ENCODE data around the gene TLCD5. TPM values are rescaled to one million over a fixed set of nuclear protein-coding genes. Genes with fewer than 3 reads are reported as not detected.

The TLCD5 gene
- total and polyA plus RNA-seq, 2 experiments from 2014 or later = 8.7 to 9.0 TPM

DNA sequence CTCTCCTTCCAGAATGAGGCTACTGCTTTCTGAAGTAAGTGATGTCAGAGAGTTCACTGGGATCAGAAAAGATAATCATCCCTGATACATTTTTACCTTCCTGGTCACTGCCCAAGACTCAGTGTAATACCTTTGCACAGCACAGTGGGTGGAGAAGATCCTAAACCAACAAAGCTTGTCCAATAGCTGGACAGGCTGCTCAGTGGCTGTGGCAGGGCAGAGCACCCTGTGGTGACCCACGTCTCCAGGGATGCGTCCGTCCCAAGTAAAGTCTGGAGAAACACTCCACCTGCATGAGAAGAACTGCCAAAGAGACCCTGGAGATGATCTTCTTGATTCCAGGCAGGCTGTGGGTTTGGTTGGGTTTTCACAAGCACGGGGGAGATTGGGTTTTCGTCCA is 31.0 kb upstream of the TLCD5 start:
- no peak overlapping the region for H2AFZ ChIP-seq
- no peaks in the 10 kb centered on the region for H3K9me3 ChIP-seq (ENCODE audit: low read depth)
- H3K79me2 ChIP-seq = no peaks in the 10 kb centered on the region
- H3K9me2 ChIP-seq (replicated peaks; ENCODE audit: insufficient read depth) = no peaks in the 10 kb centered on the region
- no peak for TF ChIP-seq EZH2 (IDR thresholded peaks at IDR 0.05; ENCODE audit: borderline replicate concordance)
- TF ChIP-seq EZH2phosphoT487 (IDR thresholded peaks at IDR 0.05; ENCODE audit: low read depth, severe bottlenecking, unreplicated experiment) = no peak
- TF ChIP-seq, protein P1, sequence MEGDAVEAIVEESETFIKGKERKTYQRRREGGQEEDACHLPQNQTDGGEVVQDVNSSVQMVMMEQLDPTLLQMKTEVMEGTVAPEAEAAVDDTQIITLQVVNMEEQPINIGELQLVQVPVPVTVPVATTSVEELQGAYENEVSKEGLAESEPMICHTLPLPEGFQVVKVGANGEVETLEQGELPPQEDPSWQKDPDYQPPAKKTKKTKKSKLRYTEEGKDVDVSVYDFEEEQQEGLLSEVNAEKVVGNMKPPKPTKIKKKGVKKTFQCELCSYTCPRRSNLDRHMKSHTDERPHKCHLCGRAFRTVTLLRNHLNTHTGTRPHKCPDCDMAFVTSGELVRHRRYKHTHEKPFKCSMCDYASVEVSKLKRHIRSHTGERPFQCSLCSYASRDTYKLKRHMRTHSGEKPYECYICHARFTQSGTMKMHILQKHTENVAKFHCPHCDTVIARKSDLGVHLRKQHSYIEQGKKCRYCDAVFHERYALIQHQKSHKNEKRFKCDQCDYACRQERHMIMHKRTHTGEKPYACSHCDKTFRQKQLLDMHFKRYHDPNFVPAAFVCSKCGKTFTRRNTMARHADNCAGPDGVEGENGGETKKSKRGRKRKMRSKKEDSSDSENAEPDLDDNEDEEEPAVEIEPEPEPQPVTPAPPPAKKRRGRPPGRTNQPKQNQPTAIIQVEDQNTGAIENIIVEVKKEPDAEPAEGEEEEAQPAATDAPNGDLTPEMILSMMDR (IDR thresholded peaks at IDR 0.05; ENCODE audit: poor library complexity) = no peak
- H3K4me3 ChIP-seq = no peak overlapping the region
- no peaks in the 10 kb centered on the region for H4K20me1 ChIP-seq (ENCODE audit: insufficient read depth, poor library complexity, severe bottlenecking)
- H3K4me2 ChIP-seq = no peak overlapping the region
- peaks cover 5% of the 10 kb centered on the region for H3K27me3 ChIP-seq
- H3K36me3 ChIP-seq (replicated peaks; ENCODE audit: insufficient read depth, low read depth) = no peaks in the 10 kb centered on the region
- no peak for DNase-seq (ENCODE audit: low spot score)
- WGBS (ENCODE audit: low lambda C conversion rate, missing lambda C conversion rate) = 88% methylated on average over 5 of the region's 5 CpGs
- no peak overlapping the region for H3K27ac ChIP-seq
- peaks cover 5% of the 10 kb centered on the region for H3K4me1 ChIP-seq (ENCODE audit: insufficient read depth)

DNA sequence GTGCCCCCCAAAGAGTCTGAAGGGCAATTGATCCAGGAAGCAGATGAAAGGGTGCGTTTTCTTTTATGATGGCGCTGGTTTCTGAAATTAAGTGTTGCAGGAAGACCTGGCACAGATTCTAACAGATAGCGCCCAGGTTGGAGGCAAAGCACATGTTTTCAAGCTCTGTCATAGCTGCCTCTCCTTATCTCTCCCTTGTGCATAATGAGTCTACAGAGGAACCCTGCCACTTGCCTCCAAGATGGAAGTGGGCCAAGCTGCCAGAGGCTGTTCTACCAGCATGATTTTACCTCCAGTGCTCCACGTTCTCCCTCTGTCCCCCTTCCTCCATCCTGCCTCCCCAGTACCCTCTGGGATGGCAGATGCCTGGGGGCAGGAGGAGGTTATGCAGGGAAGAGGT is 30.0 kb upstream of the TLCD5 start:
- no peak overlapping the region for H3K27ac ChIP-seq
- H3K4me2 ChIP-seq = no peak overlapping the region
- DNase-seq (ENCODE audit: low spot score) = no peak
- no peaks in the 10 kb centered on the region for H3K9me3 ChIP-seq (ENCODE audit: low read depth)
- TF ChIP-seq, protein P1 (IDR thresholded peaks at IDR 0.05; ENCODE audit: poor library complexity) = no peak
- TF ChIP-seq EZH2phosphoT487 (IDR thresholded peaks at IDR 0.05; ENCODE audit: low read depth, severe bottlenecking, unreplicated experiment) (no peak), EZH2 (IDR thresholded peaks at IDR 0.05; ENCODE audit: borderline replicate concordance) (no peak)
- H3K4me3 ChIP-seq = no peak overlapping the region
- H3K79me2 ChIP-seq = no peaks in the 10 kb centered on the region
- no peak overlapping the region for H2AFZ ChIP-seq
- peaks cover 4% of the 10 kb centered on the region for H3K27me3 ChIP-seq
- WGBS (ENCODE audit: low lambda C conversion rate, missing lambda C conversion rate) = 71% methylated on average over 4 of the region's 4 CpGs
- H3K36me3 ChIP-seq (replicated peaks; ENCODE audit: insufficient read depth, low read depth) = no peaks in the 10 kb centered on the region
- H3K4me1 ChIP-seq (ENCODE audit: insufficient read depth) = peaks cover 8% of the 10 kb centered on the region
- H4K20me1 ChIP-seq (ENCODE audit: insufficient read depth, poor library complexity, severe bottlenecking) = no peaks in the 10 kb centered on the region
- H3K9me2 ChIP-seq (replicated peaks; ENCODE audit: insufficient read depth) = no peaks in the 10 kb centered on the region

DNA sequence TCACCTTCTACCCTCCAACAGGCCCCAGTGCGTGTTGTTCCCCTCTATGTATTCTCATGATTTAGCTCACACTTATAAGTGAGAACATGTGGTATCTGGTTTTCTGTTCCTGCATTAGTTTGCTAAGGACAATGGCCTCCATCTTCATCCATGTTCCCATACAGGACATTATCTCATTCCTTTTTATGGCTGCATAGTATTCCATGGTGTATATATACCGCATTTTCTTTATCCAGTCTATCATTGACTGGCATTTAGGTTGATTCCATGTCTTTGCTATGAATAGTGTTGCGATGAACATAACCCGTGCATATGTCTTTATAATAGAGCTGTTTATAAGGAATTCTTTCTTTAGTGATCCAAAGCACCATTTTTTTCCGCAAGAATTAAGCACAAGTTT is 28.5 kb upstream of the TLCD5 start:
- Histone ChIP-seq H3K9me2 (replicated peaks; ENCODE audit: insufficient read depth) (no peaks in the 10 kb centered on the region), H3K9me3 (ENCODE audit: low read depth) (no peaks in the 10 kb centered on the region), H3K27ac (no peak overlapping the region), H4K20me1 (ENCODE audit: insufficient read depth, poor library complexity, severe bottlenecking) (no peaks in the 10 kb centered on the region), H3K4me3 (no peak overlapping the region), H3K36me3 (replicated peaks; ENCODE audit: insufficient read depth, low read depth) (no peaks in the 10 kb centered on the region), H3K4me2 (no peak overlapping the region), H3K27me3 (peaks cover 4% of the 10 kb centered on the region), H2AFZ (no peak overlapping the region), H3K4me1 (ENCODE audit: insufficient read depth) (peaks cover 4% of the 10 kb centered on the region), H3K79me2 (no peaks in the 10 kb centered on the region)
- TF ChIP-seq, protein P1 (IDR thresholded peaks at IDR 0.05; ENCODE audit: poor library complexity) = no peak
- no peak for TF ChIP-seq EZH2 (IDR thresholded peaks at IDR 0.05; ENCODE audit: borderline replicate concordance)
- TF ChIP-seq EZH2phosphoT487 (IDR thresholded peaks at IDR 0.05; ENCODE audit: low read depth, severe bottlenecking, unreplicated experiment) = no peak
- over 99% methylated on average over 5 of the region's 5 CpGs for WGBS (ENCODE audit: low lambda C conversion rate, missing lambda C conversion rate)
- DNase-seq (ENCODE audit: low spot score) = no peak

DNA sequence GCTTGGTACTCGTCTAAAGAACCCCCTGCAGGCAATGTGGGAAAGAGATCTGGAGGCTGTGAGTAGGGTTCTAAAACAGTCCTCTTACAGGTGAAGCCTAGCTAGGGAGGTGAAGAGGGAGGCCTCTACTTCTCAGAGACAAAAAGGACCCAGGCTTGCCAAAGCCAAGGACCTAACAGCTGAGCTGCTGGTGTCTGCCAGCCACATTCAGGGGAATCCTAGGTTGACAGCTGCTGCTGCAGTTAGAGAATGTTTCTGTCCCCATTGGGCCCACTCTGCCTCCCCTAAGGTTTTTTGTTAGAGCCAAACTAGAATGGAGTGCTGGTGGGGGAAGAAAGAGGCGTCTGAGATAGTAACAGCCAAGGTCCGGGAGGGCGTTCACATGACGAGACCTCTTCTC is 26.6 kb upstream of the TLCD5 start:
- H2AFZ ChIP-seq = no peak overlapping the region
- no peaks in the 10 kb centered on the region for H3K9me3 ChIP-seq (ENCODE audit: low read depth)
- no peaks in the 10 kb centered on the region for H3K36me3 ChIP-seq (replicated peaks; ENCODE audit: insufficient read depth, low read depth)
- no peaks in the 10 kb centered on the region for H3K79me2 ChIP-seq
- no peaks in the 10 kb centered on the region for H3K9me2 ChIP-seq (replicated peaks; ENCODE audit: insufficient read depth)
- H3K4me1 ChIP-seq (ENCODE audit: insufficient read depth) = peaks cover 3% of the 10 kb centered on the region
- WGBS (ENCODE audit: low lambda C conversion rate, missing lambda C conversion rate) = 90% methylated on average over 5 of the region's 5 CpGs
- H4K20me1 ChIP-seq (ENCODE audit: insufficient read depth, poor library complexity, severe bottlenecking) = no peaks in the 10 kb centered on the region
- H3K27ac ChIP-seq = no peak overlapping the region
- peaks cover 4% of the 10 kb centered on the region for H3K27me3 ChIP-seq
- H3K4me2 ChIP-seq = no peak overlapping the region
- TF ChIP-seq, protein P1 (IDR thresholded peaks at IDR 0.05; ENCODE audit: poor library complexity) = no peak
- TF ChIP-seq EZH2phosphoT487 (IDR thresholded peaks at IDR 0.05; ENCODE audit: low read depth, severe bottlenecking, unreplicated experiment) (no peak), EZH2 (IDR thresholded peaks at IDR 0.05; ENCODE audit: borderline replicate concordance) (no peak)
- no peak for DNase-seq (ENCODE audit: low spot score)
- H3K4me3 ChIP-seq = no peak overlapping the region

Data from hepatocyte (in vitro differentiated cells).